ENCODE measurements around the gene NHSL1.

The NHSL1 gene

GRCh38 chr6:138450445-138450844, 48.8 kb downstream of the NHSL1 start:
- FAIRE-seq (no peak), DNase-seq (ENCODE audit: insufficient read length, low spot score) (no peak)
- TF ChIP-seq POLR2A (IDR thresholded peaks at IDR 0.05; ENCODE audit: low read depth, low read length): no peak

DNA sequence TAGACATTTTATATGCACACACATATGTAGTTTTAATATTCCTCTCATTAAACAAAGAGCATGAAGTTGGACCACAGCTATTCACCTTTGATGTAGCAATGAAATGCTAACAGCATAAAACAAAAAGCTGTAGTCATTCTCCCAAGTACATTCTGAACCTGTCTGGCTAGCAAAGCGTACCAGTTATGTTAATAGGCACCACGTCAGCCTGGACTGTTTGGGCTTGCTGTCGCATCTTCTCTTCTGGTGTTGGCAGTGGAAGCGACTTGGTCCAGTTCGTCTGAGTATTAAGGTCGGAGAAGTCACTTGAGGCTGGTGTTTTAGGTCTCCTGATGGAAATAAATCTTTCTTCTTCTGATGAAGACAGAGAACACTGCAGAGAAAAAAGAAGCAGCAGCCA, 52.5 kb downstream of the NHSL1 start:
- no peak for TF ChIP-seq POLR2A (IDR thresholded peaks at IDR 0.05; ENCODE audit: low read depth, low read length)
- no peak for DNase-seq (ENCODE audit: insufficient read length, low spot score)
- no peak for FAIRE-seq

DNA sequence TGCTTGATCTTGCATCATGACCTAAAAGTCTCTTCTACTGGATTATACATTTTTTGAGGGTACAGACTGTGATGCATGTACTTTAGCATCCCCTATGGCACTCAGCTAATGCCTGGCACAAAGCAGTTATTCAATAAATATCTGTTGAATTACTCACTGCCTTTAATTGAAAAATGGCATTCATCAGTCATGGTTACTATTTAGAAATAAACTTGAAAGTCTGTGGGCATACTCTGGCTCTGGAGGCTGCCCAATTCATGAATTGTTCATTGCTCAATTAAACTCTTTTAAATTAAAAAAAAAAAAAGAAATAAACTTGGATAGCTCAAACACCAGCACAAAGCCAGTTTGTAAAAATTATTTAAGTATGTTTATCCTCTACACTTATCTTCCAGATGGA, 55.3 kb downstream of the NHSL1 start:
- DNase-seq (ENCODE audit: insufficient read length, low spot score): no peak
- no peak for FAIRE-seq
- no peak for TF ChIP-seq POLR2A (IDR thresholded peaks at IDR 0.05; ENCODE audit: low read depth, low read length)

GRCh38 chr6:138442663-138443062, 56.6 kb downstream of the NHSL1 start:
- DNase-seq (ENCODE audit: insufficient read length, low spot score): no peak
- no peak for TF ChIP-seq POLR2A (IDR thresholded peaks at IDR 0.05; ENCODE audit: low read depth, low read length)
- FAIRE-seq: no peak

DNA sequence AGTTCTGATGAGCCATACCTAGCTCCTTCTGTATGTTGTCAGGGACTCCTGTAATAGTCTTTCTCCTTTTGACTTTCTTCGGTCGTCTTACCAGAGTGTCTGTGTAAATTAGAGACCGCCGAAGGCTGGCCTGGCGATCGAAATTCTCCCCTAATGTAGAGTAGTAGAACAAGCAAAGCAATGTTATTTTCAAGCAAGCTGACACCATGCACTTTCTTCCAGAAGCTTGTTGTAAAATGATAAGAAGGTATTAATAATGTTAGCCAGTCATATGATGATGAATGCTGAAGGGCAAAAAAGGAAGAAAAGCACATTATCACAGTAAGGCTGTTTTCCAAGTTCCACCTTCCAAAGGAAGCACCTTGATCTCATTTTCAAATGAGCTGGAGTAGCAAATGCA, 57.3 kb downstream of the NHSL1 start:
- FAIRE-seq (no peak), DNase-seq (ENCODE audit: insufficient read length, low spot score) (no peak)

DNA sequence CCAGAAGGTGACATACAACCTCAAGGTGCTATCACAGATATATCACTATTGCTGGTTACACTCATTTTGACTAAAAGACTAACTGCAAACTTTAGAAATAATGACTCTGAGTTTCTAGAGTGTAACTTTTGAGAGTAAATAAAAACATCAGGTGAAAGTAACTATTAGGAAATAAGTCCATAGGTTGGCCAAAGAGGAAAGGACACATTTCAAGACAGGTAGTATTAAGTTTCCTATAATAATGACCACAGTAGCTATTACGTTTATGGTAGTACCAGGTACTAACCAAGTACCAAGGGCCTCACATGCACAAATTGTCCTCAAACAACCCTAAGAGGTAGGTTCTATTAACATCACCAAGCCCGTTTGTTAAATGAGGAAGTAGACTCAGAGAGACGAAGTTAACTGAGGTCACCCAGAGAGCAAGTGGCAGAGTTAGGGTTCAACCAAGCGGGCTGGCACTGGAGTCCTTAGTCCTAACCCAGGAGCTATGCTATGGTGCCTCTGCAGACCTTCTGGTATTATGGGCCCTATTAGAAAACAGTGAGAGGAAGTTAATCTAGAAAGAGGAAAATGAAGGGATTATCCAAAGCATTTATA, 58.4 kb downstream of the NHSL1 start:
- FAIRE-seq (no peak), DNase-seq (ENCODE audit: insufficient read length, low spot score) (no peak)
- no peak for TF ChIP-seq POLR2A (IDR thresholded peaks at IDR 0.05; ENCODE audit: low read depth, low read length)

More for the DNA sequence above, 57.3 kb downstream of the NHSL1 start:
- TF ChIP-seq POLR2A (IDR thresholded peaks at IDR 0.05; ENCODE audit: low read depth, low read length): no peak

DNA sequence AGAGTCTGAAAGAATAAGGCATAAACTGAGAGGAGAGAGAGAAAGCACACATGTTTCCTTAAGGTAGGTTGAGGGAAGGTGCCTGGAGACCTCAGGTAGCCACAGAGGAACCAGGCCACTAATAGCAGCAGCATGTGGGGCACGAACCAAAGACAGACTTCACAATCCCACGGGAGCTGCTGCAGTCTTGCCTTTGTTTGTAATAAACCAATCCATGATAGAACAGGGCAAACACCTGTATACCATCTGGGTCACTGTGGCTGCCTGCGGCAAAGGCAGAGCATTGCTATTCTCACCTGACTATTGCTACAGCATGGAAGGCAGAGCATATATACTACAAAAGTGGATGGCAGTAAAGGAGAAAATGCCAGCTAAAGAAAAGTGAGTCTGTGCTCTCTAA, 59.0 kb downstream of the NHSL1 start:
- no peak for FAIRE-seq

GRCh38 chr6:138439546-138439945, 59.7 kb downstream of the NHSL1 start:
- no peak for TF ChIP-seq POLR2A (IDR thresholded peaks at IDR 0.05; ENCODE audit: low read depth, low read length)
- no peak for DNase-seq (ENCODE audit: insufficient read length, low spot score)
- no peak for FAIRE-seq

More for the DNA sequence above, 59.0 kb downstream of the NHSL1 start:
- no peak for TF ChIP-seq POLR2A (IDR thresholded peaks at IDR 0.05; ENCODE audit: low read depth, low read length)
- DNase-seq (ENCODE audit: insufficient read length, low spot score): no peak

GRCh38 chr6:138434925-138435324, 64.4 kb downstream of the NHSL1 start:
- DNase-seq (ENCODE audit: insufficient read length, low spot score) (no peak), FAIRE-seq (no peak)
- TF ChIP-seq POLR2A (IDR thresholded peaks at IDR 0.05; ENCODE audit: low read depth, low read length): no peak

GRCh38 chr6:138434096-138434495, 65.2 kb downstream of the NHSL1 start:
- no peak for TF ChIP-seq POLR2A (IDR thresholded peaks at IDR 0.05; ENCODE audit: low read depth, low read length)
- DNase-seq (ENCODE audit: insufficient read length, low spot score): no peak
- FAIRE-seq: no peak

GRCh38 chr6:138432063-138432356, 67.3 kb downstream of the NHSL1 start:
- FAIRE-seq: no peak
- DNase-seq (ENCODE audit: insufficient read length, low spot score): no peak
- no peak for TF ChIP-seq POLR2A (IDR thresholded peaks at IDR 0.05; ENCODE audit: low read depth, low read length)

DNA sequence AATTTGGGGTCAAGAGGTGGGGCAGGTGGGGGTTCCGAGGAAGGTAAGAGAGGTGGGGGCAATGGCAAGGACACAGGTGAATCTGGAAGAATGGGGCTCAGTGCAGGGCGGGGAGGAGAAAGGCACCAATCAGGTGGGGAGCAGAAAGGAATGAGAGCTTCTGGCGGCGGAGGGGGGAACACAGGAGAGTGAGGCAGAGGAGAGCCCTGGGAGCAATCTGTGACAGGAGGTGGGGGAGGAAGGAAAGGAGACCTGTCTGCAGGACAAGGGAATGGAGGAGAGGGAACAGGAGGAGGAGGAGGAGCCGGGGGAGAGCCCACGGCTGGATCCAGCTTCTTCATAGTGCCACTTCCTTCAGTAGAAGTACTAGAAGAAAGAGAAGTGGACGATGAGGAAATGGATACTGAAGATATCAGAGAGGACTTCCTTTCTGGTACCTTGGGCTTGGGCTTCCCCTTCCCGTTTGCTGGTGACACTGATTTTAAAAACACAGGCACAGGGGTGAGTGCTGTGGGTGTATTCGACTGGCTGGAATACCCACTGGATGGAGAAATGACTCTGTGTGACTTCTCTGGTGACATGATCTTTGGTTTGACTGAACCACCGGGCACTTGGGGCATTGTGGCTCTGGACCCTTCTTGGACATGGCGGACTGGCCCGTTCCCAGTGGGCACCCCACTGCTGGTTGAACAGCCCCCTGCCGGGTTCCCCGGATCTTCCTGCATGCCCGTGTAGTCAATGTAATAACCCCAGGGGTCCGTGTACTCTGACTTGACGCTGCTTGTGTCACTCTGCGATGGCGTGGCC, 67.8 kb downstream of the NHSL1 start:
- FAIRE-seq (no peak), DNase-seq (ENCODE audit: insufficient read length, low spot score) (no peak)
- TF ChIP-seq POLR2A (IDR thresholded peaks at IDR 0.05; ENCODE audit: low read depth, low read length): no peak

GRCh38 chr6:138430361-138431145, 68.7 kb downstream of the NHSL1 start:
- DNase-seq (ENCODE audit: insufficient read length, low spot score) (no peak), FAIRE-seq (no peak)
- TF ChIP-seq POLR2A (IDR thresholded peaks at IDR 0.05; ENCODE audit: low read depth, low read length): no peak

DNA sequence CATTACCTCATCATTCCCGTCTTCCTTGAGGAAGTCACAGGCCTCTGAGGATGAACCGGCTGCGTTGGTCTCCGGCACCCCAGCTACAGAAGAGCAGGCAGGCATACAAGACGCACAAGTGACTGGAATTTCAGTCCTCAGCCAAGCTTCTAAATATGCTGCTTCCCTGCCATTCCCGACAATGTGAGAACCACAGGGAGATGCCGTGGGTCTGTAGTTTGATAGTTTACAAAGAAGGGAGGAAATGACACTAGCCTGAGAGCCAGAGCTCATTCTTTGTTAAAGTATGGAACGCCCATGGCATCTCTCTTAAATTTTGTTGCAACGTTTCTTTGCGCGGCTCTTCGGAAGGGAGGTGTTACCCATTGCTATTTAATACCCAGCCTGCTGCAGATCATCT, 69.5 kb downstream of the NHSL1 start:
- no peak for FAIRE-seq
- TF ChIP-seq POLR2A (IDR thresholded peaks at IDR 0.05; ENCODE audit: low read depth, low read length): no peak
- DNase-seq (ENCODE audit: insufficient read length, low spot score): no peak

Measured in H54 (cell line).